Testis (tissue), 3 donors: Measurements from ENCODE around the gene KRTAP5-9. TPM values are rescaled to one million over a fixed set of nuclear protein-coding genes. Genes with fewer than 3 reads are reported as not detected.

Experiments used
- polyA plus RNA-seq: library from polyadenylated mRNA; stranded (reverse); fragments of 350-450 nt; fragmentation: Illumina TruSeq; extraction: RNeasy Lipid Tissue Mini Kit (QIAGEN cat#74804); gene quantifications from one replicate; pipeline ENCODE4 v1.2.3, GENCODE V29; 2014; ENCODE audit warnings: low read depth, low replicate concordance; ENCODE audit not compliant: insufficient read depth
- small RNA-seq, 2 donors: library from RNA; depleted of rRNA; stranded (forward); fragments of <200 nt; gene quantifications; one replicate each; pipeline ENCODE3, GENCODE V24; 2016
- total RNA-seq, 2 donors: library from RNA; depleted of rRNA; stranded (reverse); fragments of >200 nt; gene quantifications; one replicate each; pipeline ENCODE4 v1.2.3, GENCODE V29; 2016

Gene KRTAP5-9
- total and polyA plus RNA-seq, 3 donors from 2014 or later, result 1.4 to 3.6 (median 1.5) TPM

Small RNA genes within 50 kb of the gene (small RNA-seq; reads per million reads assigned to genes)
- gene AP000867.1 (0 reads per million in 2 donors), gene KRTAP5-14P (0 reads per million in 2 donors)

Other genes starting within 250 kb of the KRTAP5-9 start
- 100 to 1,000 TPM in 1 of 2 donors, 10 to 100 TPM in 1; 54.2 to 101 TPM for gene DHCR7, start 100.0 kb upstream of the KRTAP5-9 start, total RNA-seq
- gene DHCR7, start 100.0 kb upstream of the KRTAP5-9 start, polyA plus RNA-seq, result 65.3 TPM
- gene NADSYN1, start 95.2 kb upstream of the KRTAP5-9 start, total RNA-seq, result 10 to 100 TPM; 75.7 to 91.2 TPM
- 79.4 TPM for gene NADSYN1, start 95.2 kb upstream of the KRTAP5-9 start, polyA plus RNA-seq
- gene KRTAP5-7, start 21.2 kb upstream of the KRTAP5-9 start, total RNA-seq, result 1 to 10 TPM in 1 of 2 donors, under 1 TPM in 1; 0.94 to 1.7 TPM
- gene KRTAP5-7, start 21.2 kb upstream of the KRTAP5-9 start, polyA plus RNA-seq, result 1.7 TPM
- gene KRTAP5-8, start 10.4 kb upstream of the KRTAP5-9 start, total RNA-seq, result 1 to 10 TPM in 1 of 2 donors, under 1 TPM in 1; 0.39 to 1.1 TPM
- gene KRTAP5-8, start 10.4 kb upstream of the KRTAP5-9 start, polyA plus RNA-seq, result not detected
- not detected for gene KRTAP5-10, start 17.1 kb downstream of the KRTAP5-9 start, total RNA-seq
- 0.28 TPM for gene KRTAP5-10, start 17.1 kb downstream of the KRTAP5-9 start, polyA plus RNA-seq
- not detected for gene KRTAP5-11, start 34.5 kb downstream of the KRTAP5-9 start, total RNA-seq
- gene KRTAP5-11, start 34.5 kb downstream of the KRTAP5-9 start, polyA plus RNA-seq, result not detected